AG04449 (cell line): ENCODE data around the gene LDHD.
"Not testable (repeated sequence)": the region's sequence is repeated elsewhere in the genome, so short reads cannot be mapped to it uniquely, and the experiment has no call there.

ENCODE experiments used
- CTCF ChIA-PET: fragments of 350-600 bp; formaldehyde crosslinking; extraction: SDS; loops from one replicate; lab custom pipeline; 2021; ENCODE audit warnings: antibody characterized with exemption; lab: Yijun Ruan, JAX
- POLR2A ChIA-PET: fragments of 400-600, 350-600 bp; formaldehyde crosslinking; extraction: SDS; loops from one replicate; lab custom pipeline; 2020; ENCODE audit warnings: antibody characterized with exemption, inconsistent platforms; lab: Yijun Ruan, JAX
- DNase-seq: peaks from one replicate; pipeline ENCODE4 v3.0.0-alpha.2; 2010; ENCODE audit warnings: low read depth, low spot score
- H3K4me3 ChIP-seq: 2 replicates; pipeline ENCODE4 v1.5.1; 2011; ENCODE audit warnings: low read depth, mild to moderate bottlenecking, control low read depth, low read length
- CTCF ChIP-seq: IDR thresholded peaks from one replicate; pipeline ENCODE4 v1.5.1; 2011; ENCODE audit warnings: mild to moderate bottlenecking, moderate library complexity, low read length, control low read depth, inconsistent platforms; ENCODE audit not compliant: insufficient read depth; ENCODE audit errors: missing control alignments

The LDHD gene

GRCh38 chr16:75143941-75144340, 27.4 kb upstream of the LDHD start:
- POLR2A ChIA-PET: no interaction called here
- TF ChIP-seq CTCF: no peak
- H3K4me3 ChIP-seq: no peak overlapping the region
- CTCF ChIA-PET: no interaction called here
- DNase-seq: no peak

- H3K4me3 ChIP-seq: no peak overlapping the region
- ChIA-PET CTCF (no interaction called here), POLR2A (no interaction called here)
- no peak for TF ChIP-seq CTCF
- DNase-seq: no peak
These were observed 22.9 kb upstream of the LDHD start for GRCh38 chr16:75139498-75139897.

- no peak for TF ChIP-seq CTCF
- CTCF ChIA-PET: interaction anchor here (1.9 kb wide), 1 partner anchor 28 kb away, joined by 5 read pairs; no protein-coding TSS in a partner anchor
- no peak overlapping the region for H3K4me3 ChIP-seq
- DNase-seq: no peak
- POLR2A ChIA-PET: no interaction called here
These were observed 22.1 kb upstream of the LDHD start for GRCh38 chr16:75138636-75139035.

- ChIA-PET POLR2A (no interaction called here), CTCF (interaction anchor here (1.9 kb wide), 1 partner anchor 27 kb away, joined by 5 read pairs; no protein-coding TSS in a partner anchor)
- TF ChIP-seq CTCF: no peak
- no peak for DNase-seq
- no peak overlapping the region for H3K4me3 ChIP-seq
These were observed 21.7 kb upstream of the LDHD start for GRCh38 chr16:75138233-75138632.

- CTCF ChIA-PET: interaction anchor here (1.2 to 1.3 kb wide), 2 partner anchors 9 to 20 kb away, joined by 3 to 5 read pairs; no protein-coding TSS in a partner anchor
- no peak overlapping the region for H3K4me3 ChIP-seq
- POLR2A ChIA-PET: no interaction called here
- no peak for TF ChIP-seq CTCF
- DNase-seq: no peak
These were observed 14.5 kb upstream of the LDHD start for GRCh38 chr16:75131081-75131480.

GRCh38 chr16:75130150-75130771, 13.7 kb upstream of the LDHD start:
- H3K4me3 ChIP-seq: no peak overlapping the region
- no peak for DNase-seq
- ChIA-PET CTCF (interaction anchor here (1.2 kb wide), 1 partner anchor 8 kb away, joined by 3 read pairs; no protein-coding TSS in a partner anchor), POLR2A (no interaction called here)
- TF ChIP-seq CTCF: no peak

- H3K4me3 ChIP-seq, POLR2A ChIA-PET, DNase-seq: not testable (repeated sequence)
- CTCF ChIA-PET: interaction anchor here (3.2 kb wide), 1 partner anchor 18 kb away, joined by 12 read pairs; no protein-coding TSS in a partner anchor
These were observed 13.0 kb upstream of the LDHD start for GRCh38 chr16:75129421-75130149.
